Endodermal cell (in vitro differentiated cells): Measurements from ENCODE around the gene FCRL6. TPM values are rescaled to one million over a fixed set of nuclear protein-coding genes. Genes with fewer than 3 reads are reported as not detected.

Source experiments
- DNase-seq: peaks from one replicate; pipeline ENCODE4 v3.0.0-alpha.2; 2017
- H3K27ac ChIP-seq: 2 replicates; pipeline ENCODE4 v1.5.1; 2013; ENCODE audit warnings: mild to moderate bottlenecking, low read depth, low read length, moderate library complexity
- H3K27me3 ChIP-seq: 2 replicates; pipeline ENCODE4 v1.6.1; 2013; ENCODE audit warnings: mild to moderate bottlenecking, low read length, moderate library complexity; ENCODE audit not compliant: insufficient read depth, control insufficient read depth, poor library complexity, severe bottlenecking
- H3K36me3 ChIP-seq: 2 replicates; pipeline ENCODE4 v1.7.0; 2013; ENCODE audit warnings: mild to moderate bottlenecking, low read length, moderate library complexity; ENCODE audit not compliant: control insufficient read depth, insufficient read depth
- H3K4me1 ChIP-seq: one replicate; pipeline ENCODE4 v1.7.0; 2013; ENCODE audit warnings: low read length; ENCODE audit not compliant: control insufficient read depth, insufficient read depth
- H3K4me3 ChIP-seq: 2 replicates; pipeline ENCODE4 v1.5.1; 2013; ENCODE audit warnings: mild to moderate bottlenecking, low read length, moderate library complexity
- H3K9ac ChIP-seq: 2 replicates; pipeline ENCODE4 v1.6.1; 2013; ENCODE audit warnings: mild to moderate bottlenecking, low read length, moderate library complexity; ENCODE audit not compliant: poor library complexity, severe bottlenecking; ENCODE audit errors: extremely low read depth
- H3K9me3 ChIP-seq: 2 replicates; pipeline ENCODE4 v1.6.1; 2013; ENCODE audit warnings: mild to moderate bottlenecking, low read length, moderate library complexity; ENCODE audit not compliant: control insufficient read depth
- H3K27ac Mint-ChIP-seq: 2 replicates; pipeline ENCODE4 v1.8.0; 2020; ENCODE audit warnings: mixed read lengths
- H3K27me3 Mint-ChIP-seq: 2 replicates; pipeline ENCODE4 v1.8.0; 2021; ENCODE audit warnings: mild to moderate bottlenecking, mixed read lengths; ENCODE audit not compliant: insufficient read depth
- H3K36me3 Mint-ChIP-seq: 2 replicates; pipeline ENCODE4 v1.8.0; 2020; ENCODE audit warnings: low read depth, mixed read lengths
- H3K4me1 Mint-ChIP-seq: 2 replicates; pipeline ENCODE4 v1.8.0; 2020; ENCODE audit warnings: mixed read lengths
- H3K4me3 Mint-ChIP-seq: 2 replicates; pipeline ENCODE4 v1.8.0; 2020; ENCODE audit warnings: mild to moderate bottlenecking, moderate library complexity, mixed read lengths
- H3K9me3 Mint-ChIP-seq: 2 replicates; pipeline ENCODE4 v1.8.0; 2020; ENCODE audit warnings: mild to moderate bottlenecking, mixed read lengths
- CTCF ChIP-seq: fragments of 200-600 bp; sonication (generic); conservative IDR thresholded peaks from 2 replicates; pipeline ENCODE4 v1.5.0; 2021; ENCODE audit warnings: antibody characterized with exemption, mild to moderate bottlenecking
- WGBS, 2 experiments: methylation state at CpG; one replicate each; pipeline versions ENCODE4 v1.1.5 to v1.1.7; 2013; ENCODE audit warnings: missing lambda C conversion rate in 2 of 2, mixed read lengths in 1 of 2; ENCODE audit not compliant: insufficient coverage in 1 of 2, insufficient read length in 1 of 2; 5-methylcytosine and 5-hydroxymethylcytosine counted together
- total RNA-seq, 2 donors: library from RNA; stranded (reverse); fragmentation: NEBNext Ultra II Directional in 1 of 2; extraction: Animal tissue kit (Norgen Biotek cat#: 25700) in 1 of 2; gene quantifications; 2 replicates in 1 of 2; 3 replicates in 1 of 2; pipeline ENCODE4 v1.2.1, GENCODE V29; 2021

FCRL6 gene
- total RNA-seq, 2 donors from 2014 or later, result not detected

DNA sequence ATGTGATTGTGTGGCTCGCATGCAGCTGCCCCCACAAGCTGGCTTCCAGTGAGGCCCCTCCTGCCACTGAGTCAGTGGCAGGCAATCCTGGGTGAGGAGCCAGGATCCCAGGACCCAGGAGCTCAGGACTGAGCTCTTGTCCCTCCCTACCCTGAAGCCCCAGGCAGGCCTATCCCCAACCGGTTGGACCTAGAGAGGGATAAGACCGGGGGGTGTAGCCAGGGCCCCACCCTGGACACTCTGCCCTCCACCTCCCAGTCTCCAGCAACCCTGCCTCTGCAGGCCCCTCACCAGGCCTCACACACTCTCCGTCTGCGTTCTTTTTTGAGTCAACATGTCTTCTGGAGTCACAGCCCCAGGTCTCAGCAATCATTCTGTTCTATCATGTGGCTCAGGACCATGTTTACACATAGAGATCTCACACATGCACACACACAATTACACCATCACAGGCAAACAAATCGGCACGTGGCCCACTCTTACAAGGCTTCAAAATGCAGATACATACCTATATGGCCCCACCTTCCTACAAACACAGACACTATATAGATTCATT is 57.7 kb downstream of the FCRL6 start:
- Histone ChIP-seq H3K9me3 (no peaks in the 10 kb centered on the region), H3K4me3 (no peak overlapping the region), H3K27ac (no peak overlapping the region), H3K36me3 (no peaks in the 10 kb centered on the region), H3K4me1 (no peaks in the 10 kb centered on the region), H3K9ac (no peak overlapping the region), H3K27me3 (peaks cover 36% of the 10 kb centered on the region)
- whole genome bisulfite sequencing, 2 experiments, result 93 to 95% methylated on average over 6 to 7 of the region's 7 CpGs
- no peaks in the 10 kb centered on the region for H3K9me3 Mint-ChIP-seq
- TF ChIP-seq CTCF, result no peak
- H3K27ac Mint-ChIP-seq, result no peak overlapping the region
- H3K4me3 Mint-ChIP-seq, result no peak overlapping the region
- H3K36me3 Mint-ChIP-seq, result no peaks in the 10 kb centered on the region
- no peaks in the 10 kb centered on the region for H3K4me1 Mint-ChIP-seq
- H3K27me3 Mint-ChIP-seq, result peaks cover 60% of the 10 kb centered on the region
- DNase-seq, result no peak

DNA sequence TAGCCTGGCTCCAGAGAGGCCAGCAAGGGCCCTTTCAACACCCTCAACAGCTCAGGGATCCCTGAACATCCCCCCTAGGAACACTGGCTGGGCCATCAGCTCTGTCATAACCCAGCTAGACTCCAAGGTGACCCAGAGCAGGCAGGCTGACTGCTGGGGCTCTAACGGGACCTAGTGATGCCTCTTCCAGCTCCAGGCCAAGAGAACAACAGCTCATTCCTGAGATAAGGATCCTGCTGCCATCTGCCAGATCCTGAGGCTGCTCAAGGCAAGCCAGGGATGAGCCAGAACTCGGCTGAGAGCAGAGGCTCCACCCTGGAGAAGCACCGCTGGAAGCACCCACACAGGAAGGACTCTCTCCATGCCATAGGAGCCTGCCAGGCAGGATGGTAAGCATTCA is 58.3 kb downstream of the FCRL6 start:
- no peak for DNase-seq
- no peaks in the 10 kb centered on the region for H3K9me3 ChIP-seq
- TF ChIP-seq CTCF, result no peak

GRCh38 chr1:159861218-159861617 is 59.1 kb downstream of the FCRL6 start:
- Histone ChIP-seq H3K36me3 (no peaks in the 10 kb centered on the region), H3K27ac (no peak overlapping the region), H3K9ac (no peak overlapping the region), H3K9me3 (no peaks in the 10 kb centered on the region), H3K4me3 (no peak overlapping the region), H3K27me3 (peaks cover 22% of the 10 kb centered on the region), H3K4me1 (peaks cover 2% of the 10 kb centered on the region)
- WGBS, 2 experiments, result 33 to 82% methylated on average over 1 to 8 of the region's 8 CpGs
- DNase-seq, result no peak
- peaks cover 49% of the 10 kb centered on the region for H3K27me3 Mint-ChIP-seq
- no peaks in the 10 kb centered on the region for H3K4me1 Mint-ChIP-seq
- H3K4me3 Mint-ChIP-seq, result no peak overlapping the region
- TF ChIP-seq CTCF, result no peak
- no peaks in the 10 kb centered on the region for H3K36me3 Mint-ChIP-seq
- H3K9me3 Mint-ChIP-seq, result no peaks in the 10 kb centered on the region
- no peak overlapping the region for H3K27ac Mint-ChIP-seq

More for the DNA sequence above, 58.3 kb downstream of the FCRL6 start:
- 89 to 100% methylated on average over 1 to 3 of the region's 3 CpGs for WGBS, 2 experiments
- Mint-ChIP-seq H3K27me3 (peaks cover 55% of the 10 kb centered on the region), H3K4me1 (no peaks in the 10 kb centered on the region), H3K36me3 (no peaks in the 10 kb centered on the region), H3K27ac (no peak overlapping the region), H3K9me3 (no peaks in the 10 kb centered on the region), H3K4me3 (no peak overlapping the region)
- Histone ChIP-seq H3K4me1 (no peaks in the 10 kb centered on the region), H3K27me3 (peaks cover 30% of the 10 kb centered on the region), H3K9ac (no peak overlapping the region), H3K4me3 (no peak overlapping the region), H3K36me3 (no peaks in the 10 kb centered on the region), H3K27ac (no peak overlapping the region)
